Measurements from ENCODE around the gene TSPAN18. TPM values are rescaled to one million over a fixed set of nuclear protein-coding genes. Genes with fewer than 3 reads are reported as not detected.

Gene TSPAN18
- total RNA-seq, 2 experiments from 2014 or later, result 7.5 to 8.7 TPM

GRCh38 chr11:44698252-44698912 lies 28.4 kb upstream of the TSPAN18 start:
- Mint-ChIP-seq H3K27me3 (ENCODE audit: low read depth) (peaks cover 20% of the 10 kb centered on the region), H3K36me3 (ENCODE audit: low read depth) (no peaks in the 10 kb centered on the region), H3K4me1 (ENCODE audit: low read depth) (peaks cover 8% of the 10 kb centered on the region), H3K9me3 (ENCODE audit: insufficient read depth) (peaks cover under 1% of the 10 kb centered on the region), H3K4me3 (no peak overlapping the region), H3K27ac (no peak overlapping the region)
- ChIA-PET POLR2A (no interaction called here), CTCF (interaction anchor here (0.7 kb wide), 1 partner anchor 604 kb away, joined by 3 read pairs; no protein-coding TSS in a partner anchor)
- ATAC-seq, result no peak
- DNase-seq, result no peak

- no peaks in the 10 kb centered on the region for H3K36me3 Mint-ChIP-seq (ENCODE audit: low read depth)
- POLR2A ChIA-PET, result no interaction called here
- no peak overlapping the region for H3K4me3 Mint-ChIP-seq
- H3K4me1 Mint-ChIP-seq (ENCODE audit: low read depth), result peaks cover 3% of the 10 kb centered on the region
- H3K27me3 Mint-ChIP-seq (ENCODE audit: low read depth), result peaks cover 20% of the 10 kb centered on the region
- no peak overlapping the region for H3K27ac Mint-ChIP-seq
- CTCF ChIA-PET, result no interaction called here
- no peak for DNase-seq
- no peak for ATAC-seq
- peaks cover 7% of the 10 kb centered on the region for H3K9me3 Mint-ChIP-seq (ENCODE audit: insufficient read depth)
These were observed 27.0 kb upstream of the TSPAN18 start for GRCh38 chr11:44699497-44700408.

GRCh38 chr11:44701276-44701675 lies 25.5 kb upstream of the TSPAN18 start:
- POLR2A ChIA-PET, result no interaction called here
- DNase-seq, result no peak
- H3K9me3 Mint-ChIP-seq (ENCODE audit: insufficient read depth), result peaks cover 7% of the 10 kb centered on the region
- CTCF ChIA-PET, result no interaction called here
- H3K4me3 Mint-ChIP-seq, result no peak overlapping the region
- peaks cover 20% of the 10 kb centered on the region for H3K27me3 Mint-ChIP-seq (ENCODE audit: low read depth)
- ATAC-seq, result no peak
- H3K36me3 Mint-ChIP-seq (ENCODE audit: low read depth), result no peaks in the 10 kb centered on the region
- H3K4me1 Mint-ChIP-seq (ENCODE audit: low read depth), result no peaks in the 10 kb centered on the region
- no peak overlapping the region for H3K27ac Mint-ChIP-seq

GRCh38 chr11:44702889-44703288 lies 23.9 kb upstream of the TSPAN18 start:
- no peak overlapping the region for H3K27ac Mint-ChIP-seq

GRCh38 chr11:44707094-44707493 lies 19.7 kb upstream of the TSPAN18 start:
- Mint-ChIP-seq H3K4me1 (ENCODE audit: low read depth) (peaks cover 7% of the 10 kb centered on the region), H3K36me3 (ENCODE audit: low read depth) (no peaks in the 10 kb centered on the region), H3K4me3 (no peak overlapping the region), H3K27ac (no peak overlapping the region), H3K27me3 (ENCODE audit: low read depth) (peaks cover 15% of the 10 kb centered on the region), H3K9me3 (ENCODE audit: insufficient read depth) (peaks cover 11% of the 10 kb centered on the region)
- ChIA-PET POLR2A (no interaction called here), CTCF (no interaction called here)
- no peak for DNase-seq
- no peak for ATAC-seq

More at GRCh38 chr11:44702889-44703288, 23.9 kb upstream of the TSPAN18 start:
- no peak overlapping the region for H3K4me3 Mint-ChIP-seq
- ChIA-PET CTCF (no interaction called here), POLR2A (no interaction called here)
- H3K9me3 Mint-ChIP-seq (ENCODE audit: insufficient read depth), result peaks cover 7% of the 10 kb centered on the region
- DNase-seq (no peak), ATAC-seq (no peak)
- no peaks in the 10 kb centered on the region for H3K4me1 Mint-ChIP-seq (ENCODE audit: low read depth)
- H3K36me3 Mint-ChIP-seq (ENCODE audit: low read depth), result no peaks in the 10 kb centered on the region
- H3K27me3 Mint-ChIP-seq (ENCODE audit: low read depth), result peaks cover 20% of the 10 kb centered on the region

- no peak overlapping the region for H3K27ac Mint-ChIP-seq
- H3K36me3 Mint-ChIP-seq (ENCODE audit: low read depth), result no peaks in the 10 kb centered on the region
- H3K4me1 Mint-ChIP-seq (ENCODE audit: low read depth), result peaks cover 7% of the 10 kb centered on the region
- no peak for DNase-seq
- H3K4me3 Mint-ChIP-seq, result no peak overlapping the region
- peaks cover 17% of the 10 kb centered on the region for H3K27me3 Mint-ChIP-seq (ENCODE audit: low read depth)
- ChIA-PET POLR2A (no interaction called here), CTCF (no interaction called here)
- no peak for ATAC-seq
- peaks cover 11% of the 10 kb centered on the region for H3K9me3 Mint-ChIP-seq (ENCODE audit: insufficient read depth)
These were observed 18.8 kb upstream of the TSPAN18 start for GRCh38 chr11:44708009-44708408.

- no peak for DNase-seq
- H3K4me3 Mint-ChIP-seq, result no peak overlapping the region
- peaks cover 7% of the 10 kb centered on the region for H3K9me3 Mint-ChIP-seq (ENCODE audit: insufficient read depth)
- ATAC-seq, result no peak
- H3K4me1 Mint-ChIP-seq (ENCODE audit: low read depth), result peaks cover 7% of the 10 kb centered on the region
- no peak overlapping the region for H3K27ac Mint-ChIP-seq
- no peaks in the 10 kb centered on the region for H3K36me3 Mint-ChIP-seq (ENCODE audit: low read depth)
- CTCF ChIA-PET, result no interaction called here
- peaks cover 17% of the 10 kb centered on the region for H3K27me3 Mint-ChIP-seq (ENCODE audit: low read depth)
- POLR2A ChIA-PET, result interaction anchor here (1.8 kb wide), 1 partner anchor 16 kb away, joined by 3 read pairs; no protein-coding TSS in a partner anchor
These were observed 18.1 kb upstream of the TSPAN18 start for GRCh38 chr11:44708523-44709280.

- peaks cover 19% of the 10 kb centered on the region for H3K27me3 Mint-ChIP-seq (ENCODE audit: low read depth)
- no peaks in the 10 kb centered on the region for H3K36me3 Mint-ChIP-seq (ENCODE audit: low read depth)
- H3K9me3 Mint-ChIP-seq (ENCODE audit: insufficient read depth), result peaks cover 3% of the 10 kb centered on the region
- DNase-seq, result no peak
- H3K27ac Mint-ChIP-seq, result no peak overlapping the region
- H3K4me3 Mint-ChIP-seq, result no peak overlapping the region
- H3K4me1 Mint-ChIP-seq (ENCODE audit: low read depth), result peaks cover 7% of the 10 kb centered on the region
- CTCF ChIA-PET, result no interaction called here
- ATAC-seq, result no peak
- POLR2A ChIA-PET, result interaction anchor here (1.8 kb wide), 1 partner anchor 16 kb away, joined by 3 read pairs; no protein-coding TSS in a partner anchor
These were observed 17.5 kb upstream of the TSPAN18 start for GRCh38 chr11:44709281-44709562.

GRCh38 chr11:44709966-44710365 lies 16.8 kb upstream of the TSPAN18 start:
- Mint-ChIP-seq H3K27ac (no peak overlapping the region), H3K9me3 (ENCODE audit: insufficient read depth) (peaks cover 3% of the 10 kb centered on the region), H3K4me3 (no peak overlapping the region), H3K4me1 (ENCODE audit: low read depth) (peaks cover 7% of the 10 kb centered on the region), H3K27me3 (ENCODE audit: low read depth) (peaks cover 19% of the 10 kb centered on the region), H3K36me3 (ENCODE audit: low read depth) (no peaks in the 10 kb centered on the region)
- ChIA-PET CTCF (interaction anchor here (0.8 to 1.5 kb wide), 2 partner anchors 82 to 153 kb away, joined by 3 to 5 read pairs; no protein-coding TSS in a partner anchor), POLR2A (interaction anchor here (1.8 kb wide), 1 partner anchor 15 kb away, joined by 3 read pairs; no protein-coding TSS in a partner anchor)
- DNase-seq (no peak), ATAC-seq (no peak)

GRCh38 chr11:44711113-44711786 lies 15.5 kb upstream of the TSPAN18 start:
- POLR2A ChIA-PET, result no interaction called here
- H3K4me1 Mint-ChIP-seq (ENCODE audit: low read depth), result peaks cover 7% of the 10 kb centered on the region
- peaks cover 19% of the 10 kb centered on the region for H3K27me3 Mint-ChIP-seq (ENCODE audit: low read depth)
- no peak overlapping the region for H3K27ac Mint-ChIP-seq
- H3K36me3 Mint-ChIP-seq (ENCODE audit: low read depth), result no peaks in the 10 kb centered on the region
- ATAC-seq (no peak), DNase-seq (no peak)
- CTCF ChIA-PET, result interaction anchor here (0.6 to 1.5 kb wide), 2 partner anchors 20 to 154 kb away, joined by 3 to 5 read pairs; no protein-coding TSS in a partner anchor
- H3K4me3 Mint-ChIP-seq, result no peak overlapping the region
- peaks cover 3% of the 10 kb centered on the region for H3K9me3 Mint-ChIP-seq (ENCODE audit: insufficient read depth)

GRCh38 chr11:44711787-44712608 lies 14.8 kb upstream of the TSPAN18 start:
- H3K4me3 Mint-ChIP-seq, result no peak overlapping the region
- ChIA-PET CTCF (no interaction called here), POLR2A (interaction anchor here (0.6 kb wide), 1 partner anchor 99 kb away, joined by 3 read pairs; no protein-coding TSS in a partner anchor)
- DNase-seq, result no peak
- H3K9me3 Mint-ChIP-seq (ENCODE audit: insufficient read depth), result peaks cover 3% of the 10 kb centered on the region
- peaks cover 7% of the 10 kb centered on the region for H3K4me1 Mint-ChIP-seq (ENCODE audit: low read depth)
- H3K36me3 Mint-ChIP-seq (ENCODE audit: low read depth), result no peaks in the 10 kb centered on the region
- no peak overlapping the region for H3K27ac Mint-ChIP-seq
- ATAC-seq, result no peak
- peaks cover 19% of the 10 kb centered on the region for H3K27me3 Mint-ChIP-seq (ENCODE audit: low read depth)

All from activated CD8-positive, alpha-beta T cell treated with anti-CD3 and anti-CD28 coated beads, Interleukin-2, amount 10 ng/mL, durations not matched to agents 7 days and 5 days (primary cell).